Right atrium auricular region (tissue), 2 donors: ENCODE measurements around the gene STX18. TPM values are rescaled to one million over a fixed set of nuclear protein-coding genes. Genes with fewer than 3 reads are reported as not detected.

Experiments
- DNase-seq: peaks from one replicate; pipeline ENCODE4 v3.0.0-alpha.2; 2019; ENCODE audit warnings: low spot score
- H3K27ac ChIP-seq, 2 donors: fragments of 200-600 bp; sonication (generic); 1 replicate in 1 of 2; 2 replicates in 1 of 2; pipeline ENCODE4 v1.5.1; 2016 to 2019
- H3K27me3 ChIP-seq, 2 donors: fragments of 200-600 bp; sonication (generic); one replicate each; pipeline versions ENCODE4 v1.5.1 to v1.6.0; 2017 to 2019
- H3K36me3 ChIP-seq: fragments of 200-600 bp; sonication (generic); one replicate; pipeline ENCODE4 v1.5.1; 2016
- H3K4me1 ChIP-seq, 2 donors: fragments of 200-600 bp; sonication (generic); one replicate each; pipeline versions ENCODE4 v1.5.1 to v1.6.0; 2017 to 2019
- H3K4me3 ChIP-seq, 2 donors: fragments of 200-600 bp; sonication (generic); 1 replicate in 1 of 2; 2 replicates in 1 of 2; pipeline ENCODE4 v1.5.1; 2017 to 2019; ENCODE audit warnings: mild to moderate bottlenecking in 1 of 2, moderate library complexity in 1 of 2
- H3K9me3 ChIP-seq, 2 donors: fragments of 200-600 bp; sonication (generic); one replicate each; pipeline ENCODE4 v1.5.1; 2019
- CTCF ChIP-seq, 2 donors: fragments of 200-600 bp; sonication (generic); IDR thresholded peaks; one replicate each; pipeline ENCODE4 v1.5.1; 2019; ENCODE audit warnings: antibody characterized with exemption in 2 of 2
- total RNA-seq, 2 donors: library from RNA; depleted of rRNA; stranded (reverse); fragments of >200 nt; gene quantifications; one replicate each; pipeline ENCODE4 v1.1.0, GENCODE V29; 2016

The STX18 gene
- total RNA-seq, 2 donors from 2014 or later: 8.8 to 10.8 TPM

GRCh38 chr4:4504783-4505182, 37.1 kb downstream of the STX18 start:
- DNase-seq: no peak
- no peak for TF ChIP-seq CTCF (IDR thresholded peaks at IDR 0.05)
- no peak overlapping the region for H3K4me3 ChIP-seq

GRCh38 chr4:4502694-4503311, 39.0 kb downstream of the STX18 start:
- H3K27ac ChIP-seq: no peak overlapping the region
- peaks cover 0 to 9% of the 10 kb centered on the region in 2 donors for H3K4me1 ChIP-seq
- H3K36me3 ChIP-seq: no peaks in the 10 kb centered on the region
- H3K27me3 ChIP-seq: no peaks in the 10 kb centered on the region
- no peak for DNase-seq
- H3K9me3 ChIP-seq: no peaks in the 10 kb centered on the region
- no peak for TF ChIP-seq CTCF (IDR thresholded peaks at IDR 0.05)
- no peak overlapping the region for H3K4me3 ChIP-seq

More at GRCh38 chr4:4504783-4505182, 37.1 kb downstream of the STX18 start:
- Histone ChIP-seq H3K27ac (no peak overlapping the region), H3K36me3 (no peaks in the 10 kb centered on the region), H3K9me3 (no peaks in the 10 kb centered on the region), H3K4me1 (peaks cover 0 to 9% of the 10 kb centered on the region in 2 donors), H3K27me3 (no peaks in the 10 kb centered on the region)

GRCh38 chr4:4501679-4502078, 40.2 kb downstream of the STX18 start:
- H3K9me3 ChIP-seq: no peaks in the 10 kb centered on the region
- H3K36me3 ChIP-seq: no peaks in the 10 kb centered on the region
- peaks cover 0 to 13% of the 10 kb centered on the region in 2 donors for H3K4me1 ChIP-seq
- no peak for DNase-seq
- no peak overlapping the region for H3K27ac ChIP-seq
- no peak overlapping the region for H3K4me3 ChIP-seq
- no peaks in the 10 kb centered on the region for H3K27me3 ChIP-seq
- no peak for TF ChIP-seq CTCF (IDR thresholded peaks at IDR 0.05)

- Histone ChIP-seq H3K27me3 (no peaks in the 10 kb centered on the region), H3K4me1 (peaks cover 0 to 13% of the 10 kb centered on the region in 2 donors), H3K27ac (no peak overlapping the region), H3K36me3 (no peaks in the 10 kb centered on the region), H3K9me3 (no peaks in the 10 kb centered on the region), H3K4me3 (no peak overlapping the region)
- TF ChIP-seq CTCF (IDR thresholded peaks at IDR 0.05): no peak
- DNase-seq: no peak
Observed at GRCh38 chr4:4499438-4500123, 42.3 kb downstream of the STX18 start.

GRCh38 chr4:4496592-4497372, 45.1 kb downstream of the STX18 start:
- Histone ChIP-seq H3K27ac (no peak overlapping the region), H3K4me1 (peaks cover 0 to 7% of the 10 kb centered on the region in 2 donors), H3K36me3 (no peaks in the 10 kb centered on the region), H3K4me3 (no peak overlapping the region), H3K27me3 (no peaks in the 10 kb centered on the region), H3K9me3 (no peaks in the 10 kb centered on the region)
- no peak for DNase-seq
- TF ChIP-seq CTCF (IDR thresholded peaks at IDR 0.05): no peak
